ENCODE results near the gene MLXIP. TPM values are rescaled to one million over a fixed set of nuclear protein-coding genes. Genes with fewer than 3 reads are reported as not detected.

MLXIP gene
- total RNA-seq, 1 experiment from 2014 or later, result 16.7 TPM

DNA sequence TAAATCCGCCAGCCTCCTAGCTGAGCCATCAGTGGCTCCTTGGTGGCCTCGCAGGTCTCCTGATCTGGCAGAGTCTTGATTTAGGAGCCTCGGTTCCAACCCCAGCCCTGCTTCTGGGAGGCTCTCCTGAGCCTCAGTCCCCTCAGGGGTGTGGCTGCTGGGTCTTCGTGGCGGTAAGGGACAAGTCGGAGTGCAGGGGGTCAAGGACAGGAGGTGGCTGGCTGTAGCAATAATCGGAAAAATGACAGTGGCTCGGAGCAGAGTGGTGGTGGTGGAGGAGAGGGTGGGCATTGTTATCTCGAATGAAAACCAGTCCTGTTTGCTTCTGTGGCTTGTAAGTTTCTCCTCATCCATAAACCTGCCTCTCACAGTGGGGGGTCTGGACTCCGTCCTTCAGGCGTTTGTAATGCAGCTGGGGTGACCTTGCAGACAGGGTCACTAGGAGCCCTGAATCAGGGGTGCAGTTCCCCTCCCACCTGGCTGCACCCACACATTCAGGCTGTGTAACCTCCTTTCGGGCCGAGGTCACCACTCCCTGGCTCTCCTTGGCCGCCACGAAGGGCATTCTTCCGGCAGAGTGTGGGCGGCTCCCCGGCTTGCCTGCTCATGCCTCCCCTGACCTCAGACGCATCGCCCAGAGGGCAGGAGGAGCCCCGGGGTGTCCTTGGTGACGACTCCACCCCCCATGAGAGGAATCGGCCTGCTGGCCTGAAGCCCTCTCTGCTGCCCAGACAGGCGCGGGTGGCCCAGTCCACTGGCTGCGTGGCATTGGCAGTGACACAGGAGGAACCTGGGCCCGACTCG, 48.7 kb upstream of the MLXIP start:
- CTCF ChIA-PET, result no interaction called here
- no TSS peak for BruUV-seq (replicated peaks)
- H3K79me2 ChIP-seq (ENCODE audit: low read length), result peaks cover 94% of the 10 kb centered on the region
- DNase-seq (no peak), ATAC-seq (no peak)
- TF ChIP-seq EZH2 (IDR thresholded peaks at IDR 0.05; ENCODE audit: low read length, unreplicated experiment) (no peak), CTCF (conservative IDR thresholded peaks at IDR 0.05; ENCODE audit: low read depth, low read length) (no peak), EZH2phosphoT487 (IDR thresholded peaks at IDR 0.05; ENCODE audit: borderline replicate concordance, low read length) (no peak)
- H3F3A ChIP-seq (ENCODE audit: low read length, unreplicated experiment), result no peaks in the 10 kb centered on the region
- H3K9me2 ChIP-seq (replicated peaks; ENCODE audit: low read length), result no peaks in the 10 kb centered on the region
- H3K4me1 ChIP-seq (ENCODE audit: insufficient read depth, low read length), result peaks cover 3% of the 10 kb centered on the region
- H4K20me1 ChIP-seq (ENCODE audit: low read length), result peaks cover 23% of the 10 kb centered on the region; the same call in 1 of the 2 replicates
- H3K27me3 ChIP-seq (ENCODE audit: low read length), result no peaks in the 10 kb centered on the region
- H3K27ac ChIP-seq (ENCODE audit: low read length), result no peak overlapping the region
- no peak overlapping the region for H3K9ac ChIP-seq (ENCODE audit: low read length)
- intact Hi-C loops (cut with micrococcal nuclease), result loop anchor here (10.0 kb wide), 1 partner anchor 235 kb away; the partner anchor contains the start of gene RHOF
- no peaks in the 10 kb centered on the region for H3K9me3 ChIP-seq (ENCODE audit: low read length)
- no peak overlapping the region for H3K4me2 ChIP-seq (ENCODE audit: low read length)
- POLR2A ChIA-PET (ENCODE audit: unreplicated experiment), result no interaction called here
- H3K4me3 ChIP-seq (ENCODE audit: low read length), result no peak overlapping the region
- no peak overlapping the region for H2AFZ ChIP-seq (ENCODE audit: low read length)
- H3K36me3 ChIP-seq (ENCODE audit: low read depth, low read length), result peaks cover 8% of the 10 kb centered on the region; the same call in 1 of the 2 replicates

GRCh38 chr12:122030424-122031035, 48.0 kb upstream of the MLXIP start:
- no peaks in the 10 kb centered on the region for H3K27me3 ChIP-seq (ENCODE audit: low read length)
- POLR2A ChIA-PET (ENCODE audit: unreplicated experiment), result no interaction called here
- no peaks in the 10 kb centered on the region for H3F3A ChIP-seq (ENCODE audit: low read length, unreplicated experiment)
- no peak overlapping the region for H3K4me2 ChIP-seq (ENCODE audit: low read length)
- H3K36me3 ChIP-seq (ENCODE audit: low read depth, low read length), result peaks cover 9% of the 10 kb centered on the region
- H3K27ac ChIP-seq (ENCODE audit: low read length), result no peak overlapping the region
- no peak overlapping the region for H3K4me3 ChIP-seq (ENCODE audit: low read length)
- TF ChIP-seq EZH2 (IDR thresholded peaks at IDR 0.05; ENCODE audit: low read length, unreplicated experiment), result no peak
- TF ChIP-seq EZH2phosphoT487 (IDR thresholded peaks at IDR 0.05; ENCODE audit: borderline replicate concordance, low read length), result no peak
- no peak for TF ChIP-seq CTCF (conservative IDR thresholded peaks at IDR 0.05; ENCODE audit: low read depth, low read length)
- no peaks in the 10 kb centered on the region for H3K9me2 ChIP-seq (replicated peaks; ENCODE audit: low read length)
- intact Hi-C loops (cut with micrococcal nuclease), result no loop called here
- DNase-seq, result no peak
- peaks cover 23% of the 10 kb centered on the region; the same call in 1 of the 2 replicates for H4K20me1 ChIP-seq (ENCODE audit: low read length)
- no peaks in the 10 kb centered on the region for H3K9me3 ChIP-seq (ENCODE audit: low read length)
- peaks cover 92% of the 10 kb centered on the region for H3K79me2 ChIP-seq (ENCODE audit: low read length)
- no peak for ATAC-seq
- peaks cover 10% of the 10 kb centered on the region for H3K4me1 ChIP-seq (ENCODE audit: insufficient read depth, low read length)
- H3K9ac ChIP-seq (ENCODE audit: low read length), result no peak overlapping the region
- H2AFZ ChIP-seq (ENCODE audit: low read length), result no peak overlapping the region
- no TSS peak for BruUV-seq (replicated peaks)
- CTCF ChIA-PET, result no interaction called here

All from PC-3 (cell line).